B cell (primary cell): ENCODE results near the gene MYO18A. TPM values are rescaled to one million over a fixed set of nuclear protein-coding genes. Genes with fewer than 3 reads are reported as not detected.
"Not testable (repeated sequence)": the region's sequence is repeated elsewhere in the genome, so short reads cannot be mapped to it uniquely, and the experiment has no call there.

Experiments used
- ATAC-seq: fragments of 200-7000 bp; cut with Tn5 transposase; one replicate; pipeline ENCODE4 v1.10.0; 2021; ENCODE audit warnings: low read depth, mild to moderate bottlenecking, moderate number of reproducible peaks, moderate library complexity
- CTCF ChIA-PET: fragments of 350-600 bp; sonication (Branson Sonifier 250); formaldehyde crosslinking; loops from one replicate; lab custom pipeline; 2021; ENCODE audit warnings: antibody characterized with exemption, inconsistent platforms; lab: Charles Lee
- POLR2A ChIA-PET: fragments of 350-600 bp; sonication (Branson Sonifier 250); formaldehyde crosslinking; loops from one replicate; lab custom pipeline; 2021; ENCODE audit warnings: antibody characterized with exemption; lab: Charles Lee
- DNase-seq: peaks from one replicate; pipeline ENCODE4 v3.0.0; 2013
- H2AFZ ChIP-seq: 2 replicates; pipeline ENCODE4 v1.6.1; 2012; ENCODE audit warnings: mild to moderate bottlenecking, low read depth, low read length; ENCODE audit not compliant: insufficient read depth, poor library complexity, severe bottlenecking
- H3K27ac ChIP-seq, 2 donors: 1 replicate in 1 of 2; 2 replicates in 1 of 2; pipeline ENCODE4 v1.5.1; 2012 to 2013; ENCODE audit warnings: low read length in 2 of 2, mild to moderate bottlenecking in 2 of 2, moderate library complexity in 1 of 2
- H3K27me3 ChIP-seq, 4 experiments: fragments of 200-600 bp in 1 of 4; sonication (generic) in 1 of 4; replicated peaks in 1 of 4; 1 replicate in 2 of 4; 2 replicates in 2 of 4; pipeline versions ENCODE4 v1.6.1 to v1.7.0; 2013 to 2016; ENCODE audit warnings: low read length in 3 of 4, mild to moderate bottlenecking in 2 of 4, mixed read lengths in 1 of 4, moderate library complexity in 1 of 4; ENCODE audit not compliant: insufficient read depth in 4 of 4, control insufficient read depth in 3 of 4; ENCODE audit errors: control extremely low read depth in 1 of 4
- H3K36me3 ChIP-seq, 2 experiments: replicated peaks in 1 of 2; 1 replicate in 1 of 2; 2 replicates in 1 of 2; pipeline versions ENCODE4 v1.6.1 to v1.7.1; 2013; ENCODE audit warnings: low read length in 1 of 2; ENCODE audit not compliant: insufficient read depth in 2 of 2, control insufficient read depth in 1 of 2; ENCODE audit errors: control extremely low read depth in 1 of 2, extremely low read depth in 1 of 2
- H3K4me1 ChIP-seq, 2 donors: fragments of 200-600 bp in 1 of 2; sonication (generic) in 1 of 2; 1 replicate in 1 of 2; 2 replicates in 1 of 2; pipeline versions ENCODE4 v1.5.1 to v1.6.1; 2013 to 2017; ENCODE audit warnings: low read length in 2 of 2; ENCODE audit not compliant: control insufficient read depth in 2 of 2, insufficient read depth in 2 of 2
- H3K4me2 ChIP-seq: replicated peaks from 2 replicates; pipeline ENCODE3; 2012; ENCODE audit warnings: mild to moderate bottlenecking, low read depth, low read length; ENCODE audit not compliant: poor library complexity, severe bottlenecking
- H3K4me3 ChIP-seq, 5 experiments: fragments of 200-600 bp in 1 of 5; sonication (generic) in 1 of 5; 1 replicate in 3 of 5; 2 replicates in 2 of 5; pipeline versions ENCODE4 v1.5.1 to v1.7.0; 2011 to 2016; ENCODE audit warnings: low read length in 4 of 5, mild to moderate bottlenecking in 4 of 5, low read depth in 2 of 5, control low read depth in 1 of 5, moderate library complexity in 1 of 5; ENCODE audit not compliant: insufficient read depth in 1 of 5; ENCODE audit errors: control extremely low read depth in 1 of 5, extremely low read depth in 1 of 5
- H3K79me2 ChIP-seq: fragments of 200-600 bp; sonication (generic); one replicate; pipeline ENCODE4 v1.6.0; 2016; ENCODE audit warnings: low read length; ENCODE audit not compliant: control insufficient read depth, insufficient read depth
- H3K9ac ChIP-seq: fragments of 200-600 bp; sonication (generic); 2 replicates; pipeline ENCODE4 v1.6.1; 2017; ENCODE audit warnings: mild to moderate bottlenecking, low read length, moderate library complexity
- H3K9me3 ChIP-seq, 3 donors: one replicate each; pipeline versions ENCODE4 v1.6.1 to v1.7.1; 2013; ENCODE audit warnings: low read length in 2 of 3; ENCODE audit not compliant: control insufficient read depth in 2 of 3, insufficient read depth in 1 of 3; ENCODE audit errors: control extremely low read depth in 1 of 3
- H4K20me1 ChIP-seq: 2 replicates; pipeline ENCODE4 v1.6.0; 2012; ENCODE audit warnings: mild to moderate bottlenecking, low read length; ENCODE audit not compliant: insufficient read depth, control insufficient read depth, poor library complexity, severe bottlenecking
- H3K27ac Mint-ChIP-seq: one replicate; pipeline ENCODE4 v1.8.0; 2021; ENCODE audit warnings: mixed read lengths
- H3K27me3 Mint-ChIP-seq: one replicate; pipeline ENCODE4 v1.8.0; 2021; ENCODE audit warnings: mixed read lengths
- H3K4me1 Mint-ChIP-seq: one replicate; pipeline ENCODE4 v1.8.0; 2021; ENCODE audit warnings: mixed read lengths
- H3K4me3 Mint-ChIP-seq: one replicate; pipeline ENCODE4 v1.8.0; 2021; ENCODE audit warnings: mixed read lengths
- H3K9me3 Mint-ChIP-seq: one replicate; pipeline ENCODE4 v1.8.0; 2022; ENCODE audit warnings: mixed read lengths; ENCODE audit not compliant: insufficient read depth
- EZH2 ChIP-seq: IDR thresholded peaks from 2 replicates; pipeline ENCODE4 v1.6.1; 2012; ENCODE audit warnings: borderline replicate concordance, low read depth, mild to moderate bottlenecking, moderate library complexity, low read length; ENCODE audit not compliant: insufficient read depth, poor library complexity, severe bottlenecking
- WGBS: methylation state at CpG from one replicate; pipeline ENCODE4 v1.1.5; 2013; ENCODE audit warnings: missing lambda C conversion rate; ENCODE audit not compliant: insufficient coverage; 5-methylcytosine and 5-hydroxymethylcytosine counted together
- intact Hi-C: fragments of 100-400 bp; cut with micrococcal nuclease; formaldehyde crosslinking; loops from one replicate; pipeline ENCODE4 v1.10.0; 2022
- polyA plus RNA-seq: library from polyadenylated mRNA; depleted of rRNA; stranded (reverse); fragments of >200 nt; gene quantifications from 2 replicates; pipeline ENCODE4 v1.2.3, GENCODE V29; 2012
- total RNA-seq, 2 donors: library from RNA; stranded (reverse); fragments of 120-200 nt in 1 of 2; gene quantifications; 1 replicate in 1 of 2; 2 replicates in 1 of 2; pipeline versions ENCODE4 v1.2.3 to v1.2.4, GENCODE V29; 2013 to 2022
- TF ChIP-seq, protein P1 (sequence below): fragments of 200-600 bp; IDR thresholded peaks from one replicate; pipeline ENCODE4 v1.8.0; 2022; ENCODE audit warnings: antibody characterized with exemption, mild to moderate bottlenecking

The MYO18A gene
- total and polyA plus RNA-seq, 2 donors (not counting 1 experiment from before 2014, with no cell fraction given), result 72.2 to 155 TPM

DNA sequence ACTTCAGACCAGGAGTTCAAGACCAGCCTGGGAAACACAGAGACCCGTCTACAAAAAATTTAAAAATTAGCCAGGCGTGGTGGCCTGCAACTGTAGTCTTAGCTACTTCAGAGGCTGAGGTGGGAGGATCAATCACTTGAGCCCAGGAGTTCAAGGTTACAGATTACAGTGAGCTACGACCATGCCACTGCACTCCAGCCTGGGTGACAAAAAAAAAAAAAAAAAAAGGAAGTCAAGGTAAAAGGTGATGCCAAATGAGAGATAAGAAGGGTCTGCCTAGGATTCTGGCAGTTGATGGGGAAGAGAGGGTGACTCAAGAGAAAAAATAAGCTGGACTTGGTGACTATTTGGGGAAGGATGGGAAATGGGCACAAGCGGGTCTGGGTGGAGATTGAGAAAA, 32.5 kb downstream of the MYO18A start:
- Histone ChIP-seq H3K27me3 (no peaks in the 10 kb centered on the region), H3K4me1 (peaks cover 34 to 43% of the 10 kb centered on the region in 2 donors), H2AFZ (no peak overlapping the region), H3K4me2 (no peak overlapping the region), H3K79me2 (peaks cover 21% of the 10 kb centered on the region), H4K20me1 (no peaks in the 10 kb centered on the region), H3K36me3 (no peaks in the 10 kb centered on the region), H3K4me3 (no peak overlapping the region), H3K27ac (no peak overlapping the region), H3K9me3 (no peaks in the 10 kb centered on the region), H3K9ac (no peak overlapping the region)
- no peaks in the 10 kb centered on the region for H3K27me3 Mint-ChIP-seq
- 79% methylated on average over 2 of the region's 4 CpGs for WGBS
- H3K9me3 Mint-ChIP-seq, result no peaks in the 10 kb centered on the region
- H3K4me3 Mint-ChIP-seq, result peak overlapping the region; percentile 21
- ATAC-seq (no peak), DNase-seq (peak; percentile 9)
- ChIA-PET CTCF (interaction anchor here (0.7 to 10.9 kb wide), 22 partner anchors 8 to 390 kb away, joined by 3 to 304 read pairs (median 8); partner anchors contain the start of genes MYO18A and NUFIP2), POLR2A (interaction anchor here (0.7 kb wide), 1 partner anchor 305 kb away, joined by 3 read pairs; the partner anchor contains the start of gene FAM222B)
- H3K4me1 Mint-ChIP-seq, result peaks cover 51% of the 10 kb centered on the region
- TF ChIP-seq, protein P1, sequence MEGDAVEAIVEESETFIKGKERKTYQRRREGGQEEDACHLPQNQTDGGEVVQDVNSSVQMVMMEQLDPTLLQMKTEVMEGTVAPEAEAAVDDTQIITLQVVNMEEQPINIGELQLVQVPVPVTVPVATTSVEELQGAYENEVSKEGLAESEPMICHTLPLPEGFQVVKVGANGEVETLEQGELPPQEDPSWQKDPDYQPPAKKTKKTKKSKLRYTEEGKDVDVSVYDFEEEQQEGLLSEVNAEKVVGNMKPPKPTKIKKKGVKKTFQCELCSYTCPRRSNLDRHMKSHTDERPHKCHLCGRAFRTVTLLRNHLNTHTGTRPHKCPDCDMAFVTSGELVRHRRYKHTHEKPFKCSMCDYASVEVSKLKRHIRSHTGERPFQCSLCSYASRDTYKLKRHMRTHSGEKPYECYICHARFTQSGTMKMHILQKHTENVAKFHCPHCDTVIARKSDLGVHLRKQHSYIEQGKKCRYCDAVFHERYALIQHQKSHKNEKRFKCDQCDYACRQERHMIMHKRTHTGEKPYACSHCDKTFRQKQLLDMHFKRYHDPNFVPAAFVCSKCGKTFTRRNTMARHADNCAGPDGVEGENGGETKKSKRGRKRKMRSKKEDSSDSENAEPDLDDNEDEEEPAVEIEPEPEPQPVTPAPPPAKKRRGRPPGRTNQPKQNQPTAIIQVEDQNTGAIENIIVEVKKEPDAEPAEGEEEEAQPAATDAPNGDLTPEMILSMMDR, result no peak
- no peak for TF ChIP-seq EZH2
- H3K27ac Mint-ChIP-seq, result peak overlapping the region; percentile 76
- intact Hi-C loops, result loop anchor here (1.0 to 10.0 kb wide), 5 partner anchors 7 to 433 kb away; partner anchors contain the start of genes ABHD15, PROCA1, RAB34 and RPL23A

DNA sequence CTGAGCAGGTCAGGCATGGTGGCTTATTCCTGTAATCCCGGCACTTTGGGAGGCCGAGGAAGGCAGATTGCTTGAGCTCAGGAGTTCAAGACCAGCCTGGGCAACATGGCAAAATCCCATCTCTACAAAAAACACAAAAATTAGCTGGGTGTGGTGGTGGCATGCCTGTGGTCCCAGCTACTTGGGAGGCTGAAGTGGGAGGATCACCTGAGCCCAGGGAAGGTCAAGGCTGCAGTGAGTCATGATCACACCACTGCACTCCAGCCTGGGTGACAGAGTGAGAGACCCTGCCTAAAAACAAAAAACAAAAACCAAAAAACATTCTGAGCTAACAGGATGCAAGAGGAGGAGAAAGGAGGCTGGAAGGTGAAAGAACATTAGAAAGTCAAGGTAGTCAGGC, 33.0 kb downstream of the MYO18A start:
- H3K27ac Mint-ChIP-seq, H2AFZ ChIP-seq, H3K36me3 ChIP-seq, H3K4me3 Mint-ChIP-seq, H3K9me3 Mint-ChIP-seq, H4K20me1 ChIP-seq, H3K27me3 ChIP-seq, H3K9ac ChIP-seq, DNase-seq, H3K4me2 ChIP-seq, H3K4me3 ChIP-seq, H3K27ac ChIP-seq, H3K27me3 Mint-ChIP-seq, ATAC-seq, H3K9me3 ChIP-seq: not testable (repeated sequence)
- peaks cover 25% of the 10 kb centered on the region for H3K79me2 ChIP-seq
- WGBS, result no CpG with 5 or more reads among the region's 2 CpGs
- ChIA-PET POLR2A (interaction anchor here (0.6 kb wide), 1 partner anchor 34 kb away, joined by 3 read pairs; no protein-coding TSS in a partner anchor), CTCF (interaction anchor here (0.9 to 10.9 kb wide), 16 partner anchors 8 to 390 kb away, joined by 3 to 304 read pairs (median 11); partner anchors contain the start of genes MYO18A and NUFIP2)
- intact Hi-C loops, result loop anchor here (10.0 kb wide), 2 partner anchors 418 to 432 kb away; partner anchors contain the start of genes ABHD15, PROCA1, RAB34 and RPL23A
- H3K4me1 Mint-ChIP-seq, result peaks cover 55% of the 10 kb centered on the region
- peaks cover 38 to 47% of the 10 kb centered on the region in 2 donors for H3K4me1 ChIP-seq
